ENCODE results near the gene PDE4D. TPM values are rescaled to one million over a fixed set of nuclear protein-coding genes. Genes with fewer than 3 reads are reported as not detected.

Gene PDE4D
- total RNA-seq, 1 donor from 2014 or later, result 6.8 TPM

DNA sequence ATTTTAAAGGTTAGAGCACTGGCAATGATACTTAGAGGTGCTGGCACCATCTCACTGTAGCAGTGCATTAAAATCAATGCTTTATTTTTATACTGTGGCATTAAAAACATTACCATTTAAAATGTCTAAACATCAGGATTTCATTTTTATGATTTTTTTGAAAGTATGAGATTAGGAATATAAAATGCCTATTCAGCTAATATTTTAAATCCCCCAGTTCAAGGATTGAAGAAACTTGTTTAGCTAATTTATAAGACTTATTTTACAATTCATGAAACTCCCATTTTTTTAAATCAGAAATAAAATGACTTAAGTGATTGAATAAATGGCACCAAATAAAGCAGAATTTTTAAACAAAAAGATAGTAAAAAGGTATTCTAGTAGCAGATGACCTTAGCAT, 685.1 kb downstream of the PDE4D start:
- FAIRE-seq, result no peak
- Histone ChIP-seq H3K4me3 (ENCODE audit: low read depth, low read length) (no peak overlapping the region), H3K27me3 (ENCODE audit: control insufficient read depth, insufficient read depth, low read length) (no peaks in the 10 kb centered on the region), H3K36me3 (ENCODE audit: control insufficient read depth, insufficient read depth, low read length) (no peaks in the 10 kb centered on the region)
- DNase-seq (ENCODE audit: low read depth), result no peak
- TF ChIP-seq, protein P1, sequence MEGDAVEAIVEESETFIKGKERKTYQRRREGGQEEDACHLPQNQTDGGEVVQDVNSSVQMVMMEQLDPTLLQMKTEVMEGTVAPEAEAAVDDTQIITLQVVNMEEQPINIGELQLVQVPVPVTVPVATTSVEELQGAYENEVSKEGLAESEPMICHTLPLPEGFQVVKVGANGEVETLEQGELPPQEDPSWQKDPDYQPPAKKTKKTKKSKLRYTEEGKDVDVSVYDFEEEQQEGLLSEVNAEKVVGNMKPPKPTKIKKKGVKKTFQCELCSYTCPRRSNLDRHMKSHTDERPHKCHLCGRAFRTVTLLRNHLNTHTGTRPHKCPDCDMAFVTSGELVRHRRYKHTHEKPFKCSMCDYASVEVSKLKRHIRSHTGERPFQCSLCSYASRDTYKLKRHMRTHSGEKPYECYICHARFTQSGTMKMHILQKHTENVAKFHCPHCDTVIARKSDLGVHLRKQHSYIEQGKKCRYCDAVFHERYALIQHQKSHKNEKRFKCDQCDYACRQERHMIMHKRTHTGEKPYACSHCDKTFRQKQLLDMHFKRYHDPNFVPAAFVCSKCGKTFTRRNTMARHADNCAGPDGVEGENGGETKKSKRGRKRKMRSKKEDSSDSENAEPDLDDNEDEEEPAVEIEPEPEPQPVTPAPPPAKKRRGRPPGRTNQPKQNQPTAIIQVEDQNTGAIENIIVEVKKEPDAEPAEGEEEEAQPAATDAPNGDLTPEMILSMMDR (IDR thresholded peaks at IDR 0.05; ENCODE audit: insufficient read depth, low read length, severe bottlenecking), result no peak

DNA sequence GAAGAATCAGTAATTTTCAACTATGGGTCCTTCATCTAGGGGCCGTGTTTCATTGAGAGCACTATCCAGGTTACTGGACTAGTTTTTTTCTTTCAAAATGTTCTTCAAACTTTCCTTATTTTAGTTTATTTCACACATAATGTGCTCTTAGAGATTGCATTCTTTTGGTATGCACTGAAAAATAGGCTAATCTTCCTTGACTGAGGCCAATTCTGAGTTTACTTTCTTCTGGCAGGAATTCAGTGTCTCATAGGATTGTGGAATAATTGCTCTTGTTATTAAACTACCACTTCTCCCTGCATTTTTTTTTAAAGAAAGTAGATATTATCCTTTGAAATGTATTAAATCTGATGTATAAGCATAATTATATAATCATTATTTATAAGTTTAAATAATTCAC, 686.1 kb downstream of the PDE4D start:
- Histone ChIP-seq H3K27me3 (ENCODE audit: control insufficient read depth, insufficient read depth, low read length) (no peaks in the 10 kb centered on the region), H3K4me3 (ENCODE audit: low read depth, low read length) (no peak overlapping the region), H3K36me3 (ENCODE audit: control insufficient read depth, insufficient read depth, low read length) (no peaks in the 10 kb centered on the region)
- FAIRE-seq (no peak), DNase-seq (ENCODE audit: low read depth) (no peak)
- TF ChIP-seq, protein P1 (IDR thresholded peaks at IDR 0.05; ENCODE audit: insufficient read depth, low read length, severe bottlenecking), result no peak

DNA sequence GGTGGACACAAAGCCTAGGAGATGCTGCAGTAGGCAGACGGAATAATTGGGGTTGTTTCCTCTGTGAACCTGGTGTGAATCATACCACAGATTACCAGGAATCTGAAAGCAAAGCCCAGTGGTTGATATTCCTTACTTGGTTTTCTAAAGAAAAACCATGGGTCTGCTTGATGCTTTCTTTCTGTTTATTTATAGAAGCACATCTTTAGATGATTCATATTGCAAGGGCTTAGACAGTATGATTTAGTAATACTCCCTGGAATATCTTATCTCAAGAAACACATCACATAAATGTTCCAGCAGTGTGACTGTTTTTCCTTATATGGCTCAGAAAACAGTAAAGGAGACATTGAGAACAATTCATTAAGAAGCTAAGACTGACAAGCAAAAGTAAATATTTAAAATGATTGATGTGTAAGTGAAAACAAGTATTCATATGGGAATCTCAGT, 687.4 kb downstream of the PDE4D start:
- H3K27me3 ChIP-seq (ENCODE audit: control insufficient read depth, insufficient read depth, low read length), result no peaks in the 10 kb centered on the region
- no peak overlapping the region for H3K4me3 ChIP-seq (ENCODE audit: low read depth, low read length)
- no peaks in the 10 kb centered on the region for H3K36me3 ChIP-seq (ENCODE audit: control insufficient read depth, insufficient read depth, low read length)
- DNase-seq (ENCODE audit: low read depth) (peak; percentile 60), FAIRE-seq (no peak)
- TF ChIP-seq, protein P1 (IDR thresholded peaks at IDR 0.05; ENCODE audit: insufficient read depth, low read length, severe bottlenecking), result no peak

DNA sequence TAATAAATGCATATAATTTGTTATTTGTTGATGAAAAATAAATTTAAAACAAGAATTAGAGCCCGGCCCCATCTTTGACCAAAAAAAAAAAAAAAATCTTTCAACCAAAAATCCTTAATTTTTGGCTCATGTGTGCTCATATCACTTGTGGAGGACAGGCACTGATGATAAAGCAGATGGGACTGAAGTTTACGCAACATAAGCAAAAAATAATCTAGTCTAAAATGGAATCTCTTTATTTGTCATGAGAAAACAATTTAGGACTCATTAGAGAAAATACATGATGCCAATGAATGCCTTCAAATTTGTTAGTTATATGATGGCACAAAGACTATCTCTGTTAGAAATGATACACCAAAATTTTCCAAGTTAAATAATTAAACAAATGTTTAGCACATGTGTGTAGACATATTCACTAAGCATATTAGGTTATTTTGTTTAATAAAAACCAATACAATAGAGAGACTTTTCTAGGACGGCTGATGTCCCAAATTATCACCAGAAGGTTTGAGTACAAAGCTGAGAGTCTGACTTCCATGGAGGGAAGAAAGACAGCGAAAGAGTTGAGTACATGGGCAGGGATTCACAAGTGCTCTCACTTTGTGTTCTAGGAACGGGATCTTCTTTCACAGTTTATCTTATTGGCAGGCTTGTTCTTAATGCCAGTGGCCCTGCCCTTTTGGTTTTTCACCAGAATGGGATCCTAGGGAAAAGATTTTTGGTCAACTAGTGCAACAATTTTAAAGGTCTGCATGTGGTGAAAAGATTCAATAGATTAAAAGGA, 689.2 kb downstream of the PDE4D start:
- DNase-seq (ENCODE audit: low read depth) (no peak), FAIRE-seq (no peak)
- H3K36me3 ChIP-seq (ENCODE audit: control insufficient read depth, insufficient read depth, low read length), result no peaks in the 10 kb centered on the region
- H3K4me3 ChIP-seq (ENCODE audit: low read depth, low read length), result no peak overlapping the region
- H3K27me3 ChIP-seq (ENCODE audit: control insufficient read depth, insufficient read depth, low read length), result no peaks in the 10 kb centered on the region
- TF ChIP-seq, protein P1 (IDR thresholded peaks at IDR 0.05; ENCODE audit: insufficient read depth, low read length, severe bottlenecking), result no peak

DNA sequence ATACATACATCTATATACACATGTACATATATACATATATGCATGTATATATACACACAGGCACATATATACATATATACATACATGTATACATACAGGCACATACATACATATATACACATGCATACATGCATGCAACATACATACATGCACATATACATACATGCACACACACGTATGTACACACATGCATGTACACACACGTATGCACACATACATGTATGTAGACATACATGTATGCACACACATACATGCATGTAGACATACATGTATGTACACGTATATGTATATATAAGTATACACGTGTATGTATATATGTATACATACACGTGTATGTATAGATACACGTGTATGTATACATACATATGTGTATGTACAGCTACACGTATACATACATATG, 693.7 kb downstream of the PDE4D start:
- TF ChIP-seq, protein P1 (IDR thresholded peaks at IDR 0.05; ENCODE audit: insufficient read depth, low read length, severe bottlenecking), result no peak
- FAIRE-seq, result no peak

DNA sequence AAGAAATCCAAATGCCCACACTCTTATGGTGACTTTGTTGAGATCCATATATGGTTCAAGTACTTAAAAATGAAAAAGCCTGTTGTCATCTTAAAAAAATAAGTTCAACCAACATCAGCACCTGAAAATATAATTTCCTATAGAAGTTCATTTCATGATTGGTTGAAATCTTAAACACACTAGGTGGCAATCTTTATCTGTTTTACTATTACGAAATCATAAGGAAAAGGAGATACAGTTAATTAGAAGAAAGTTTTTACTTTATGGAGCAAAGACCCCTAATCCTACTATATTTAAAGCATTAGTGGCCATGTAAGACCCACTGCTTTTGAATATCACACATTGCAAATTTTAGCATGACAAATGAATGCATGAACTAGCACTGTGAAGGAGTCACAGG, 694.7 kb downstream of the PDE4D start:
- DNase-seq (ENCODE audit: low read depth), result no peak
- Histone ChIP-seq H3K27me3 (ENCODE audit: control insufficient read depth, insufficient read depth, low read length) (no peaks in the 10 kb centered on the region), H3K36me3 (ENCODE audit: control insufficient read depth, insufficient read depth, low read length) (peaks cover 1% of the 10 kb centered on the region), H3K4me3 (ENCODE audit: low read depth, low read length) (no peak overlapping the region)
- TF ChIP-seq, protein P1 (IDR thresholded peaks at IDR 0.05; ENCODE audit: insufficient read depth, low read length, severe bottlenecking), result no peak
- no peak for FAIRE-seq

More for the DNA sequence above, 693.7 kb downstream of the PDE4D start:
- H3K27me3 ChIP-seq (ENCODE audit: control insufficient read depth, insufficient read depth, low read length), result no peaks in the 10 kb centered on the region
- peaks cover 1% of the 10 kb centered on the region for H3K36me3 ChIP-seq (ENCODE audit: control insufficient read depth, insufficient read depth, low read length)
- DNase-seq (ENCODE audit: low read depth), result no peak
- H3K4me3 ChIP-seq (ENCODE audit: low read depth, low read length), result no peak overlapping the region

Data from bronchial epithelial cell (primary cell).